Measurements from ENCODE around the gene CEP128.

DNA sequence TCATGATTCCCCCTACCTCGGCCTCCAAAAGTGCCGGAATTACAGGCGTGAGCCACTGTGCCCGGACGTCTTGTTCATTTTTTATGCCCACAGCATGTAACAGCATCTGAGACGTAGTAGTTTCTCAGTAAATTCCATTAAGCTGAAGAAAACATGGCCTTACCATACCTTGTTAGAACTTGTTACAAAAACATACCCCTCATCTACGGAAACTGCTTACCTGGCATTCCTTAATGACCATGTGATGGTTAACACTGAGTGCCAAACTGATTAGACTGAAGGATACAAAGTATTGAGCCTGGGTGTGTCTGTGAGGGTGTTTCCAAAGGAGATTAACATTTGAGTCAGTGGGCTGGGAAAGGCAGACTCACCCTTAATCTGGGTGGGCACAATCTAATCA, 186.8 kb downstream of the CEP128 start:
- TF ChIP-seq CTCF (conservative IDR thresholded peaks at IDR 0.05; ENCODE audit: low read depth, low read length): no peak
- no peak for TF ChIP-seq EZH2 (IDR thresholded peaks at IDR 0.05; ENCODE audit: borderline replicate concordance, low read depth, low read length, poor library complexity, severe bottlenecking)

Data from A673 (cell line).